ENCODE results near the gene CHURC1.

DNA sequence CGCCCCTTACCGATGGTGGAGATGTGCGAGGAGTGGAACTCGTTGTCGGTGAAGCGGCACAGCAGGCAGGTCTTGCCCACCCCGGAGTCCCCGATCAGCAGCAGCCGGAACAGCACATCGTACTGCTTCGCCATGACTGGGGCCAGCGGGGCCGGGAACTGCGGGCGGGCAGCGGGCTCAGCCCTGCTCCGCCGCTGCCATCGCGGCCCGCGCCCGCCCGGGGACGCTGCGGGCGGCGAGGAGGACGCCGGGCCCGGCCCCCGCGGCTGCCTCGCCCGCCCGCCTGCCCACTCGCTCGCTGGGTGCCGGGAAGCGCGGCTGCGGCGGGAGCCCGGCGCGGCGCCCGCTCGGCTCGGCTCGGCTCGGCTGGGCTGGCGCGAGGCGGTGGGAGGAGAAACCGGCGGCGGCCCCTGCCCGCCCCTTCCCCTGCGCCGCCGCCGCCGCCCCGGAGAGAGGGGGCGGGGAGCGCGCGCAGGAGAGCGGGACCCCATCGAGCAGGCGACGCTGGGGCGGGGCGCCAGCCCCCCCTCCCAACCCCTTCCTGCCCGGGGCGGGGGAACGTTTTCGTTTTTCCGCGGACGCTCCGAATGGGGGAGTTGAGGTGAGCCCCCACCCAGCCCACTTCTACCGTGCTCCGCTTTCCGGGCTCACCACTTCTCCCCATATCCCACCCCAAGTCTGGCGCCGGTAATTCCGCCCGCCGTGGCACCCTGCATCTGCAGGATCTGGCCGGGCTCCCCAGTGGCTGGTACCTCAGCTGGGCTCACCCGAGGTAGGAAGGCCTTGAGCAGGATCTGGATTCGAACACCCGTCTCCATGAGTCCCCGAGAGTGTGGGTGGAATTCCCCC is 57.9 kb downstream of the CHURC1 start, which contains the start of gene RAB15:
- TF ChIP-seq CTCF (IDR thresholded peaks at IDR 0.05) (peak; percentile 24; the same call in 1 of the 2 replicates), ZFX (IDR thresholded peaks at IDR 0.05; ENCODE audit: borderline replicate concordance) (no peak)
